GM18868 (cell line): Measurements from ENCODE around the gene ERN1.

Source experiments
- ATAC-seq: cut with Tn5 transposase; IDR thresholded peaks from one replicate; pipeline ENCODE4 v1.9.1; 2021; ENCODE audit warnings: mild to moderate bottlenecking, moderate library complexity; ENCODE audit not compliant: unreplicated experiment

The ERN1 gene

GRCh38 chr17:63991611-63992010, 138.3 kb downstream of the ERN1 start:
- ATAC-seq: no peak

GRCh38 chr17:63989622-63990345, 140.2 kb downstream of the ERN1 start:
- no peak for ATAC-seq
